ENCODE results near the gene ANKS1B.

Gene ANKS1B

DNA sequence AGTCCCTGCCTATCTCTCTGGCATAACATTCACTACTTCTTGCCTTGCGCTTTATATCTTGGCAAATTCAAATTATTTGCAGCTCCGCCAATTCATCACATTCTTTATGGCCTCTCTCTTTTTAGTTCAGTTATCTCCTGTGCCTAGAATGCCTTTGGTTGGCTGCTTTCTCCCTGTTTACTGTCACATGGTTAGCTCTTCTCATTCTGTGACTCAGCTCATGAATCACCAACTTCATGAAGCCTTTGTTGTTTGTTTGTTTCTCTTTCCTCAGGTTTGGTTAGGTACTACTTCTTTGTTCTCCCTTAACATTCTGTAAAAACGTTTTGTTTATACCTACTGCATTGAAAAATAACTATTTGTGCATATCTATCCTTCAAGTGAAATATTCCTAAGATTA is 713.7 kb downstream of the ANKS1B start:
- Histone ChIP-seq H3K4me1 (no peaks in the 10 kb centered on the region), H3K4me3 (ENCODE audit: low read depth, low read length) (no peak overlapping the region), H3K9me3 (no peaks in the 10 kb centered on the region; the same call in 1 of the 2 replicates), H3K27me3 (no peaks in the 10 kb centered on the region), H3K36me3 (no peaks in the 10 kb centered on the region)
- DNase-seq: no peak
- TF ChIP-seq, protein P1, sequence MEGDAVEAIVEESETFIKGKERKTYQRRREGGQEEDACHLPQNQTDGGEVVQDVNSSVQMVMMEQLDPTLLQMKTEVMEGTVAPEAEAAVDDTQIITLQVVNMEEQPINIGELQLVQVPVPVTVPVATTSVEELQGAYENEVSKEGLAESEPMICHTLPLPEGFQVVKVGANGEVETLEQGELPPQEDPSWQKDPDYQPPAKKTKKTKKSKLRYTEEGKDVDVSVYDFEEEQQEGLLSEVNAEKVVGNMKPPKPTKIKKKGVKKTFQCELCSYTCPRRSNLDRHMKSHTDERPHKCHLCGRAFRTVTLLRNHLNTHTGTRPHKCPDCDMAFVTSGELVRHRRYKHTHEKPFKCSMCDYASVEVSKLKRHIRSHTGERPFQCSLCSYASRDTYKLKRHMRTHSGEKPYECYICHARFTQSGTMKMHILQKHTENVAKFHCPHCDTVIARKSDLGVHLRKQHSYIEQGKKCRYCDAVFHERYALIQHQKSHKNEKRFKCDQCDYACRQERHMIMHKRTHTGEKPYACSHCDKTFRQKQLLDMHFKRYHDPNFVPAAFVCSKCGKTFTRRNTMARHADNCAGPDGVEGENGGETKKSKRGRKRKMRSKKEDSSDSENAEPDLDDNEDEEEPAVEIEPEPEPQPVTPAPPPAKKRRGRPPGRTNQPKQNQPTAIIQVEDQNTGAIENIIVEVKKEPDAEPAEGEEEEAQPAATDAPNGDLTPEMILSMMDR (IDR thresholded peaks at IDR 0.05; ENCODE audit: low read depth, low read length): no peak

DNA sequence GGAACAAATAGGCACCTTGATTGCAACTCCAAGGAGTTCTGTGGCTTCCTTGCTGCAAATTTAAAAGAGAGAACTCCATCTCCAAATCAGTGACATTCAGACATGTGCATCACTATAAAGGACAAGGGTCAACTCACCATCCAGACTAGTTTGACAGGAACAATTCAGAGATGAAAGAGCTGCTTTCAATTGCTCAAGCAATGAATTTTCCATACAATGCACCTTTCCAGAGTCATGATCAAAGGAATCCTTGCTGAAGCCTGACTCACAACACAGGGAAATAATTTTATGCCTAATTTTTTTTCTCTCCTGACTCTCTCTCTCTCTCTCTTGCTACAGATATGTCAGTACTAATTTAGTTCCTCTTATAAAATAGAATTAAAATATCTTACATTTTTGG is 717.7 kb downstream of the ANKS1B start:
- no peaks in the 10 kb centered on the region for H3K36me3 ChIP-seq
- DNase-seq: no peak
- H3K4me1 ChIP-seq: no peaks in the 10 kb centered on the region
- no peak overlapping the region for H3K4me3 ChIP-seq (ENCODE audit: low read depth, low read length)
- H3K27me3 ChIP-seq: no peaks in the 10 kb centered on the region
- H3K9me3 ChIP-seq: no peaks in the 10 kb centered on the region
- TF ChIP-seq, protein P1 (IDR thresholded peaks at IDR 0.05; ENCODE audit: low read depth, low read length): no peak

DNA sequence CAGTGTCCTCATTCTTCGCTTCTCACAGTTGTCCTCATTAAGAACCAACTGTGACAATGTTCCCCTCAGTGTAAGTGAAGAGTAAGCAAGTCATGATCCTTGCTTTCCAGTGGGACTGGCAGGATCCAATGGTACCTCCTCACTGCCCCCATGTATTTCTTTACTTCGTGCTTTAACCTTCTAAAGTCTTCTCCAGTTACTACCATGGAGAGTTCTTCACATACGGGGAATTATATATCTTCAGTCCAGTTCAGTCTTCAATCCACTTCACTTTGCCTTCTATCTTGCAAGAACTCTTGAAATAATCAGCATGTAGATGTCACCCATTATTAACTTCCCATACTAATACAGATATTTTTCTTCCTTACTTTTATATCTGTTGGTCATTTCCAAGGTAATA is 719.1 kb downstream of the ANKS1B start:
- DNase-seq: no peak
- no peaks in the 10 kb centered on the region for H3K9me3 ChIP-seq
- TF ChIP-seq, protein P1 (IDR thresholded peaks at IDR 0.05; ENCODE audit: low read depth, low read length): no peak

DNA sequence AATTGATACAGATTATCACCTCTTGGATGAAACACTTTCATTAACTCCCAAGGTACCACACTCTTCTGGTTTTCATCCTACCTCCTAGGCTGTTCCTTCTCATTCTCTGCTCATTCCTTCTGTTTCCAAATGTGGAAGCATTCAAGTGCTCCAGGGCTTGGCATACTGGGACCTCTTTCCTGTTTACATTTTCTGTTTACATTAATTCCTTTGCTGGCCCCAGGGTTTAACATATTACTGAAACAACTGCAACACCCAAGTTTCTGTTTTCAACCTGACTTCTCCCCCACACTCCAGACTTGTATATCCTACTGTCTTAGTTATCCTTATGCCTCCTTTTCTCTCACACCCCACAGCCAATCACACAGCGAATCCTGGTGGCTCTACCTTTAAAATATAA is 723.5 kb downstream of the ANKS1B start:
- no peak for DNase-seq
- TF ChIP-seq, protein P1 (IDR thresholded peaks at IDR 0.05; ENCODE audit: low read depth, low read length): no peak

More for the DNA sequence above, 719.1 kb downstream of the ANKS1B start:
- H3K27me3 ChIP-seq: no peaks in the 10 kb centered on the region
- H3K4me3 ChIP-seq (ENCODE audit: low read depth, low read length): no peak overlapping the region
- H3K36me3 ChIP-seq: no peaks in the 10 kb centered on the region
- no peaks in the 10 kb centered on the region for H3K4me1 ChIP-seq

DNA sequence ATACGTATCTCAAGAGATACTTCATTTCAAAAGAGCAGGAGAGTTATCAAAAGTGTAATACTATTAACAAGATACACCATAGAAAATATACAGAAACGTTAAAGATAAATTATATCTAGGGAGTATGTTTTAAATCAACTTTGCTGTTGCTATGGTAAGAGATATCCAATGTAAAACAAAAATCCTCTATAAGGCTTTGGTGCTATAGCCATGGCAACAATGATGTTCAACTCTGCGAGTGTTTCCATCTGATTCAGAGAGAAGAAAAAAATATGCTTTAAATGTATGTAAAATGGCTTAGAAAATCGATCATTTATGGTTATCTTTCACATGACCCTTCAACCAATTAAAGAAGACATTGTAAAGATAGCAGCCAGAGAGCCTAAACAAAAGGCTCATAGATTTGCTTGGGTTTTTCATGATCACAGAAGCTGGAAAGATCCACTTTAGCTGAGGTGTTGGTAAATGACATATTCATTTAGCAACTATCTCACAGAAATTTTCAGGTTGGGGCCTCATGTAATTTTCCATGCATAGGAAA is 724.2 kb downstream of the ANKS1B start:
- Histone ChIP-seq H3K4me1 (no peaks in the 10 kb centered on the region), H3K4me3 (ENCODE audit: low read depth, low read length) (no peak overlapping the region), H3K36me3 (no peaks in the 10 kb centered on the region), H3K27me3 (no peaks in the 10 kb centered on the region), H3K9me3 (no peaks in the 10 kb centered on the region)
- TF ChIP-seq, protein P1 (IDR thresholded peaks at IDR 0.05; ENCODE audit: low read depth, low read length): no peak
- DNase-seq: no peak

More for the DNA sequence above, 723.5 kb downstream of the ANKS1B start:
- no peaks in the 10 kb centered on the region for H3K27me3 ChIP-seq
- no peaks in the 10 kb centered on the region for H3K4me1 ChIP-seq
- H3K4me3 ChIP-seq (ENCODE audit: low read depth, low read length): no peak overlapping the region
- H3K36me3 ChIP-seq: no peaks in the 10 kb centered on the region
- H3K9me3 ChIP-seq: no peaks in the 10 kb centered on the region

DNA sequence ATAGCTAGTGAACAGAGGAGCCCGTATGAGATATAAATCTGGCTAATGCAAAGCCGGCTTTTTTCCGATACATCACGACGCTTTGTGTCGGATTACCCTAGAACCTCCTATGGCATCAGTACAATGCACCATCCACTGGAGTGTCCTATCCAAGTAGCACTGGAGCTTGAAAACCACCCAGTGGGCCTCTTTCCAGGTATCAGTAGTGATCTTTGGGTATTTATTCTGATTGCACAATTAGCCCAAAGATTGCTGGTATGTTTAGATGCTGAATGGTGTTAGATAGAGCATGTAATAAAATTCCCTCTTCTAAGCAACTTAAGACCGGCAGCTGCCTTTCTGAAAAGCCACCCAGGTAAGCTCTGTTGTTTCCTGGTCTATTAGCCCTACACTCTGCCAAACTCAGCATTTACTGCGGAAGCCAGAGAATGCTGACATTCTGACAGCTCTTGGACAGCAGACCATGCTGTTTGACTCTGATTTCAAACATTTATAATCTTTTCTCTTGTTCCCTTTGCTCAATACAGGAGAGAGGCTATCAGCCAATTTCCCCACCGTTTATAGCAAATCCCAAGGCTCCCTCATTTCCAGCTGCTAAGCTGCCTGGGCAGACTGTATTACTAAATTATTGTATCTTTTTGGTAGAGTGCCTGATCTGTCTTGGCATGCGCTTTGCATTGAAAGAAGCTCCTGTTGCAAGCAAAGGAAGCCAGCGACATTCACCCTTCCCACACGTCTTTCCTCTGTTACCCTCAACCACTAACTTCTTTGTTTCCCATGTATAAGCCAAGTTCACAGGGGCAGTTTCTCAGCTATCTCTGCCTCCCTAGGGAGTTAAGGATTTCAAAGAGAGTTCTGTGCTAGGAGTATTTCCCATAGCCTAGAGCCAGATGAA is 725.4 kb downstream of the ANKS1B start:
- Histone ChIP-seq H3K4me3 (ENCODE audit: low read depth, low read length) (no peak overlapping the region), H3K27me3 (no peaks in the 10 kb centered on the region), H3K9me3 (no peaks in the 10 kb centered on the region), H3K36me3 (no peaks in the 10 kb centered on the region), H3K4me1 (no peaks in the 10 kb centered on the region)
- no peak for DNase-seq
- TF ChIP-seq, protein P1 (IDR thresholded peaks at IDR 0.05; ENCODE audit: low read depth, low read length): no peak
